Measurements from ENCODE around the gene PLAAT4.

GRCh38 chr11:63556404-63557013 is 19.9 kb downstream of the PLAAT4 start:
- TF ChIP-seq JUND (IDR thresholded peaks at IDR 0.05; ENCODE audit: low read length) = no peak
- TF ChIP-seq CTCF (IDR thresholded peaks at IDR 0.05; ENCODE audit: control extremely low read depth in 1 of 3, insufficient read depth in 1 of 3, low read depth in 1 of 3, low read length in 3 of 3) = no peak
- no peak for TF ChIP-seq POLR2AphosphoS5 (IDR thresholded peaks at IDR 0.05; ENCODE audit: low read depth, low read length)
- TF ChIP-seq CEBPB (IDR thresholded peaks at IDR 0.05; ENCODE audit: low read depth, low read length) = no peak
- TF ChIP-seq MAX (IDR thresholded peaks at IDR 0.05) = no peak
- no peak for TF ChIP-seq TCF12 (IDR thresholded peaks at IDR 0.05; ENCODE audit: low read depth, low read length)
- no peak for TF ChIP-seq CHD2 (IDR thresholded peaks at IDR 0.05; ENCODE audit: low read length)
- no peak for TF ChIP-seq CREB1 (IDR thresholded peaks at IDR 0.05)
- no peak for TF ChIP-seq GTF2F1 (IDR thresholded peaks at IDR 0.05; ENCODE audit: borderline replicate concordance, low read depth, low read length)
- no peak for TF ChIP-seq EZH2 (IDR thresholded peaks at IDR 0.05; ENCODE audit: low read depth, low read length, severe bottlenecking)
- TF ChIP-seq SP4 (IDR thresholded peaks at IDR 0.05; ENCODE audit: low read length) = no peak
- no peak for TF ChIP-seq BCL11A (IDR thresholded peaks at IDR 0.05; ENCODE audit: low read depth in 2 of 2, low read length in 2 of 2)
- no peak for TF ChIP-seq RXRA (IDR thresholded peaks at IDR 0.05; ENCODE audit: insufficient read depth, low read depth, low read length)
- no peak for TF ChIP-seq SP1 (IDR thresholded peaks at IDR 0.05; ENCODE audit: low read depth, low read length)

Data from H1 (cell line).